Endometrial microvascular endothelial cells (primary cell): ENCODE measurements around the gene MCC. TPM values are rescaled to one million over a fixed set of nuclear protein-coding genes. Genes with fewer than 3 reads are reported as not detected.

Experiments
- in situ Hi-C: cut with HindIII; loops from 2 replicates; pipeline ENCODE4 v1.10.0; 2017; ENCODE audit warnings: low sequenced_read_pairs, low pct_unique_long_range_greater_than_20kb; ENCODE audit errors: inconsistent ontology term
- total RNA-seq: library from RNA; depleted of rRNA; stranded (reverse); fragments of >200 nt; gene quantifications from one replicate; pipeline ENCODE4 v1.2.3, GENCODE V29; 2015; ENCODE audit errors: inconsistent ontology term

MCC gene
- total RNA-seq: 39.8 TPM

GRCh38 chr5:113487781-113488644 is at the start of gene MCC:
TSS of gene MCC (minus strand) at chr5:113488453.
- in situ Hi-C loops: no loop called here

GRCh38 chr5:113531481-113532159 is 43.4 kb upstream of the MCC start:
- in situ Hi-C loops: no loop called here

GRCh38 chr5:113527746-113528145 is 39.5 kb upstream of the MCC start:
- in situ Hi-C loops: no loop called here

GRCh38 chr5:113526421-113526820 is 38.2 kb upstream of the MCC start:
- in situ Hi-C loops: no loop called here

- in situ Hi-C loops: loop anchor here (25.0 kb wide), 1 partner anchor 188 kb away; no protein-coding TSS in a partner anchor
Observed at GRCh38 chr5:113524927-113525326, 36.7 kb upstream of the MCC start.

- in situ Hi-C loops: loop anchor here (25.0 kb wide), 1 partner anchor 186 kb away; no protein-coding TSS in a partner anchor
Observed at GRCh38 chr5:113523168-113523567, 34.9 kb upstream of the MCC start.

- in situ Hi-C loops: loop anchor here (25.0 kb wide), 1 partner anchor 184 kb away; no protein-coding TSS in a partner anchor
Observed at GRCh38 chr5:113520899-113521298, 32.6 kb upstream of the MCC start.

- in situ Hi-C loops: loop anchor here (25.0 kb wide), 1 partner anchor 183 kb away; no protein-coding TSS in a partner anchor
Observed at GRCh38 chr5:113520429-113520828, 32.2 kb upstream of the MCC start.

- in situ Hi-C loops: loop anchor here (10.0 to 25.0 kb wide), 2 partner anchors 182 to 475 kb away; no protein-coding TSS in a partner anchor
Observed at GRCh38 chr5:113519412-113519811, 31.2 kb upstream of the MCC start.

- in situ Hi-C loops: loop anchor here (10.0 to 25.0 kb wide), 2 partner anchors 182 to 474 kb away; no protein-coding TSS in a partner anchor
Observed at GRCh38 chr5:113518884-113519283, 30.6 kb upstream of the MCC start.

- in situ Hi-C loops: loop anchor here (10.0 to 25.0 kb wide), 2 partner anchors 177 to 469 kb away; no protein-coding TSS in a partner anchor
Observed at GRCh38 chr5:113514289-113514635, 26.0 kb upstream of the MCC start.

GRCh38 chr5:113513384-113514288 is 25.4 kb upstream of the MCC start, which contains the start of gene YTHDC2:
TSS of gene YTHDC2 (plus strand) at chr5:113513694. CDS start at chr5:113513896, 202 bp downstream.
- in situ Hi-C loops: loop anchor here (10.0 to 25.0 kb wide), 2 partner anchors 176 to 469 kb away; no protein-coding TSS in a partner anchor

- in situ Hi-C loops: loop anchor here (10.0 to 25.0 kb wide), 2 partner anchors 175 to 468 kb away; no protein-coding TSS in a partner anchor
Observed at GRCh38 chr5:113512341-113512740, 24.1 kb upstream of the MCC start.

GRCh38 chr5:113510836-113511451 is 22.7 kb upstream of the MCC start:
- in situ Hi-C loops: loop anchor here (10.0 to 25.0 kb wide), 2 partner anchors 174 to 466 kb away; no protein-coding TSS in a partner anchor

GRCh38 chr5:113508756-113509155 is 20.5 kb upstream of the MCC start:
- in situ Hi-C loops: loop anchor here (25.0 kb wide), 1 partner anchor 171 kb away; no protein-coding TSS in a partner anchor

GRCh38 chr5:113507601-113508000 is 19.3 kb upstream of the MCC start:
- in situ Hi-C loops: loop anchor here (25.0 kb wide), 1 partner anchor 170 kb away; no protein-coding TSS in a partner anchor

- in situ Hi-C loops: loop anchor here (25.0 kb wide), 1 partner anchor 168 kb away; no protein-coding TSS in a partner anchor
Observed at GRCh38 chr5:113505181-113505580, 16.9 kb upstream of the MCC start.

GRCh38 chr5:113503146-113503545 is 14.9 kb upstream of the MCC start:
- in situ Hi-C loops: loop anchor here (25.0 kb wide), 1 partner anchor 166 kb away; no protein-coding TSS in a partner anchor
